ENCODE measurements around the gene LRRC46. TPM values are rescaled to one million over a fixed set of nuclear protein-coding genes. Genes with fewer than 3 reads are reported as not detected.

The LRRC46 gene
- total and polyA plus RNA-seq, 2 donors (not counting 1 experiment from before 2014, with no cell fraction given): 0.69 to 2.4 TPM

DNA sequence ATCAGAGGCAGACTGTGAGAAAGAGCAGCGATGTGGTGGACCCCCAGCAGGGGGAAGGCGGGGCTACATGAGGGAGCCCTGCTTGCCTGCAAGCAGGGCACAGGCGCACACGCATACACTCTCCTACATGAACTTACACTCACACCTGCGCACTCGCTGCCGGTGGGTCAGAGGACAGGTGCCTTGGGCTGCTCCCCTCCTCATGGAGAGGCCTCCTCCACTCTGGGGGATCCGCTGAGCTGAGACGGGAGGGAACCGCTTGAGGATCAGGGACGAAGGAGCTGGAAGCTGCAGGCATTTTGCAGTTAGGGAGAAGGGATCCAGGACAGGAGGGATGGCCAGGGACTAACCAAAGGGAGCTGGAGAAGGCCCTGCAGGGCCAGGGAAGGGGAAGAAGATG lies 24.0 kb upstream of the LRRC46 start:
- no peak for DNase-seq
- no peak overlapping the region for H3K27ac Mint-ChIP-seq

More for the DNA sequence above, 24.0 kb upstream of the LRRC46 start:
- POLR2A ChIA-PET: no interaction called here
- no peaks in the 10 kb centered on the region for H3K9me3 Mint-ChIP-seq (ENCODE audit: insufficient read depth)
- TF ChIP-seq, protein P1, sequence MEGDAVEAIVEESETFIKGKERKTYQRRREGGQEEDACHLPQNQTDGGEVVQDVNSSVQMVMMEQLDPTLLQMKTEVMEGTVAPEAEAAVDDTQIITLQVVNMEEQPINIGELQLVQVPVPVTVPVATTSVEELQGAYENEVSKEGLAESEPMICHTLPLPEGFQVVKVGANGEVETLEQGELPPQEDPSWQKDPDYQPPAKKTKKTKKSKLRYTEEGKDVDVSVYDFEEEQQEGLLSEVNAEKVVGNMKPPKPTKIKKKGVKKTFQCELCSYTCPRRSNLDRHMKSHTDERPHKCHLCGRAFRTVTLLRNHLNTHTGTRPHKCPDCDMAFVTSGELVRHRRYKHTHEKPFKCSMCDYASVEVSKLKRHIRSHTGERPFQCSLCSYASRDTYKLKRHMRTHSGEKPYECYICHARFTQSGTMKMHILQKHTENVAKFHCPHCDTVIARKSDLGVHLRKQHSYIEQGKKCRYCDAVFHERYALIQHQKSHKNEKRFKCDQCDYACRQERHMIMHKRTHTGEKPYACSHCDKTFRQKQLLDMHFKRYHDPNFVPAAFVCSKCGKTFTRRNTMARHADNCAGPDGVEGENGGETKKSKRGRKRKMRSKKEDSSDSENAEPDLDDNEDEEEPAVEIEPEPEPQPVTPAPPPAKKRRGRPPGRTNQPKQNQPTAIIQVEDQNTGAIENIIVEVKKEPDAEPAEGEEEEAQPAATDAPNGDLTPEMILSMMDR (IDR thresholded peaks at IDR 0.05): no peak
- TF ChIP-seq EZH2 (IDR thresholded peaks at IDR 0.05; ENCODE audit: borderline replicate concordance, insufficient read depth, low read depth, low read length, poor library complexity, severe bottlenecking): no peak
- H3K27me3 Mint-ChIP-seq: no peaks in the 10 kb centered on the region
- H3K9ac ChIP-seq (ENCODE audit: low read length): no peak overlapping the region
- peaks cover 0 to 4% (median 0%) of the 10 kb centered on the region in 4 experiments for H3K27me3 ChIP-seq (replicated peaks in 1 of 4; ENCODE audit: control extremely low read depth in 1 of 4, control insufficient read depth in 3 of 4, insufficient read depth in 4 of 4, low read length in 3 of 4)
- H3K4me1 Mint-ChIP-seq: no peaks in the 10 kb centered on the region
- CTCF ChIA-PET: interaction anchor here (0.6 kb wide), 1 partner anchor 92 kb away, joined by 3 read pairs; no protein-coding TSS in a partner anchor
- ATAC-seq (ENCODE audit: low read depth): no peak
- WGBS (ENCODE audit: insufficient coverage): 100% methylated on average over 4 of the region's 11 CpGs
- H3K36me3 ChIP-seq (replicated peaks in 1 of 2; ENCODE audit: control extremely low read depth in 1 of 2, control insufficient read depth in 1 of 2, extremely low read depth in 1 of 2, insufficient read depth in 2 of 2, low read length in 1 of 2): peaks cover 0 to 41% of the 10 kb centered on the region in 2 experiments
- no peak overlapping the region for H3K4me3 ChIP-seq (ENCODE audit: control extremely low read depth in 1 of 5, extremely low read depth in 1 of 5, insufficient read depth in 1 of 5, low read depth in 2 of 5, low read length in 4 of 5)
- no peaks in the 10 kb centered on the region for H3K9me3 ChIP-seq (ENCODE audit: control extremely low read depth in 1 of 3, control insufficient read depth in 2 of 3, insufficient read depth in 1 of 3, low read length in 2 of 3)
- no peak overlapping the region for H2AFZ ChIP-seq (ENCODE audit: insufficient read depth, low read depth, low read length, poor library complexity, severe bottlenecking)
- no peak overlapping the region for H3K4me2 ChIP-seq (replicated peaks; ENCODE audit: low read depth, low read length, poor library complexity, severe bottlenecking)
- H3K27ac ChIP-seq (ENCODE audit: low read length in 2 of 2): no peak overlapping the region
- no peak overlapping the region for H3K4me3 Mint-ChIP-seq
- H3K4me1 ChIP-seq (ENCODE audit: control insufficient read depth in 2 of 2, insufficient read depth in 2 of 2, low read length in 2 of 2): no peaks in the 10 kb centered on the region
- no peaks in the 10 kb centered on the region for H3K79me2 ChIP-seq (ENCODE audit: control insufficient read depth, insufficient read depth, low read length)
- intact Hi-C loops (cut with micrococcal nuclease): loop anchor here (10.0 kb wide), 1 partner anchor 113 kb away; the partner anchor contains the start of gene TBKBP1
- H4K20me1 ChIP-seq (ENCODE audit: control insufficient read depth, insufficient read depth, low read length, poor library complexity, severe bottlenecking): no peaks in the 10 kb centered on the region
